Psoas muscle (tissue), 8 donors: ENCODE data around the gene GSC2. TPM values are rescaled to one million over a fixed set of nuclear protein-coding genes. Genes with fewer than 3 reads are reported as not detected.

ENCODE experiments used
- ATAC-seq, 4 donors: fragments of 200-7000 bp; cut with Tn5 transposase; one replicate each; pipeline ENCODE4 v1.9.1; 2020; ENCODE audit warnings: moderate library complexity in 3 of 4, mild to moderate bottlenecking in 2 of 4
- DNase-seq, 2 donors: peaks; one replicate each; pipeline ENCODE4 v3.0.0-alpha.2; 2020
- H3K27ac ChIP-seq: fragments of 200-600 bp; one replicate; pipeline ENCODE4 v1.8.0; 2022
- H3K27me3 ChIP-seq, 3 donors: fragments of 200-600 bp in 1 of 3; one replicate each; pipeline versions ENCODE4 v1.6.1 to v1.8.0; 2013 to 2022; ENCODE audit warnings: low read length in 2 of 3, mild to moderate bottlenecking in 2 of 3, moderate library complexity in 1 of 3; ENCODE audit not compliant: insufficient read depth in 3 of 3
- H3K36me3 ChIP-seq, 2 donors: fragments of 200-600 bp in 1 of 2; one replicate each; pipeline versions ENCODE4 v1.6.1 to v1.8.0; 2013 to 2022; ENCODE audit warnings: low read depth in 1 of 2, mild to moderate bottlenecking in 1 of 2, moderate library complexity in 1 of 2; ENCODE audit not compliant: insufficient read depth in 1 of 2
- H3K4me1 ChIP-seq: fragments of 200-600 bp; one replicate; pipeline ENCODE4 v1.8.0; 2022
- H3K4me3 ChIP-seq: fragments of 200-600 bp; one replicate; pipeline ENCODE4 v1.8.0; 2022; ENCODE audit warnings: mild to moderate bottlenecking
- H3K9me3 ChIP-seq: fragments of 200-600 bp; one replicate; pipeline ENCODE4 v1.8.0; 2022
- CTCF ChIP-seq: fragments of 200-600 bp; IDR thresholded peaks from one replicate; pipeline ENCODE4 v1.8.0; 2022; ENCODE audit warnings: antibody characterized with exemption
- WGBS, 3 donors: extraction: QIAGEN DNeasy Blood & Tissue Kit; methylation state at CpG; one replicate each; pipeline versions ENCODE4 v1.1.6 to v1.1.7; 2013; 5-methylcytosine and 5-hydroxymethylcytosine counted together
- intact Hi-C, 2 donors: fragments of 100-400 bp; cut with DNase I; formaldehyde crosslinking; loops; one replicate each; pipeline versions ENCODE4 v1.11.0 to v1.14.2; 2022
- polyA plus RNA-seq, 3 donors: library from polyadenylated mRNA; stranded (reverse); fragments of 200-250 nt; gene quantifications; one replicate each; pipeline ENCODE4 v1.2.3, GENCODE V29; 2013
- total RNA-seq, 4 donors: library from RNA; stranded (reverse); fragmentation: NEBNext Ultra II Directional in 2 of 4; extraction: Animal tissue kit (Norgen Biotek cat#: 25700) in 2 of 4; gene quantifications; one replicate each; pipeline versions ENCODE4 v1.2.1 to v1.2.4, GENCODE V29; 2021 to 2023
- donor health status: healthy with polysubstance abuse.
- donor health status: DM: no; HTN: no; CAD: no; lungs with moderate emphysema.
- donor health status: Bipolar disorder and iron deficiency.
- donor health status: healthy.
- donor health status: DM: yes; HTN: yes; CAD: no.
- donor health status: DM: no; HTN: no; CAD: no.
- donor health status: DM: no; HTN: no; CAD: no.
- donor health status: DM: yes; HTN: yes; CAD: no.

The GSC2 gene
- total and polyA plus RNA-seq, 7 donors: not detected

GRCh38 chr22:19138217-19139000 is 11.7 kb downstream of the GSC2 start:
- 64 to 75% (median 72%) methylated on average over 15 of the region's 15 CpGs for WGBS, 3 donors

GRCh38 chr22:19137384-19138216 is 12.5 kb downstream of the GSC2 start:
- Histone ChIP-seq H3K36me3 (peaks cover 9 to 99% of the 10 kb centered on the region in 2 donors), H3K27ac (no peak overlapping the region), H3K4me1 (no peaks in the 10 kb centered on the region), H3K27me3 (no peaks in the 10 kb centered on the region), H3K9me3 (no peaks in the 10 kb centered on the region), H3K4me3 (no peak overlapping the region)
- 89 to 93% (median 92%) methylated on average over 11 of the region's 11 CpGs for WGBS, 3 donors
- no peak for DNase-seq
- TF ChIP-seq CTCF: no peak
- no peak for ATAC-seq
- intact Hi-C loops: no loop called here

More at GRCh38 chr22:19138217-19139000, 11.7 kb downstream of the GSC2 start:
- no peak for DNase-seq
- intact Hi-C loops: no loop called here
- H3K27ac ChIP-seq: no peak overlapping the region
- peaks cover 4% of the 10 kb centered on the region for H3K4me1 ChIP-seq
- TF ChIP-seq CTCF: no peak
- H3K36me3 ChIP-seq: peaks cover 9 to 94% of the 10 kb centered on the region in 2 donors
- H3K27me3 ChIP-seq: no peaks in the 10 kb centered on the region
- ATAC-seq: peak in 1 of 4 donors; percentile 18
- no peaks in the 10 kb centered on the region for H3K9me3 ChIP-seq
- no peak overlapping the region for H3K4me3 ChIP-seq

- DNase-seq (no peak), ATAC-seq (no peak)
- 89 to 94% (median 92%) methylated on average over 10 of the region's 10 CpGs for WGBS, 3 donors
- H3K27me3 ChIP-seq: no peaks in the 10 kb centered on the region
- no peak overlapping the region for H3K4me3 ChIP-seq
- intact Hi-C loops: no loop called here
- H3K27ac ChIP-seq: no peak overlapping the region
- H3K4me1 ChIP-seq: no peaks in the 10 kb centered on the region
- no peak for TF ChIP-seq CTCF
- H3K36me3 ChIP-seq: peaks cover 9 to 98% of the 10 kb centered on the region in 2 donors
- no peaks in the 10 kb centered on the region for H3K9me3 ChIP-seq
Observed at GRCh38 chr22:19136915-19137314, 13.2 kb downstream of the GSC2 start.

GRCh38 chr22:19134874-19135273 is 15.2 kb downstream of the GSC2 start:
- intact Hi-C loops: no loop called here
- Histone ChIP-seq H3K4me1 (no peaks in the 10 kb centered on the region), H3K4me3 (no peak overlapping the region), H3K9me3 (no peaks in the 10 kb centered on the region), H3K36me3 (peaks cover 9 to 85% of the 10 kb centered on the region in 2 donors), H3K27ac (no peak overlapping the region), H3K27me3 (no peaks in the 10 kb centered on the region)
- no peak for TF ChIP-seq CTCF
- WGBS, 3 donors: 89 to 94% (median 89%) methylated on average over 18 of the region's 18 CpGs
- DNase-seq (no peak), ATAC-seq (no peak)
